Ishikawa (cell line): ENCODE measurements around the gene TYR.

Experiments
- CEBPB ChIP-seq: IDR thresholded peaks from 2 replicates; pipeline ENCODE4 v1.6.1; 2012
- CREB1 ChIP-seq: IDR thresholded peaks from 2 replicates; pipeline ENCODE4 v1.6.1; 2012; ENCODE audit warnings: low read depth
- EGR1 ChIP-seq: IDR thresholded peaks from 2 replicates; pipeline ENCODE4 v1.6.1; 2012
- EP300 ChIP-seq: IDR thresholded peaks from 2 replicates; pipeline ENCODE4 v1.6.1; 2012; ENCODE audit warnings: borderline replicate concordance
- FOXM1 ChIP-seq: IDR thresholded peaks from 2 replicates; pipeline ENCODE4 v1.6.1; 2012; ENCODE audit warnings: low read depth, borderline replicate concordance
- NFIC ChIP-seq: IDR thresholded peaks from 2 replicates; pipeline ENCODE4 v1.6.1; 2012
- RAD21 ChIP-seq: IDR thresholded peaks from 2 replicates; pipeline ENCODE4 v1.6.1; 2012; ENCODE audit warnings: low read depth
- TAF1 ChIP-seq: IDR thresholded peaks from 2 replicates; pipeline ENCODE4 v1.6.1; 2012; ENCODE audit warnings: low read depth, mild to moderate bottlenecking
- TCF12 ChIP-seq: IDR thresholded peaks from 2 replicates; pipeline ENCODE4 v1.6.1; 2012; ENCODE audit warnings: low read depth
- TEAD4 ChIP-seq: IDR thresholded peaks from 2 replicates; pipeline ENCODE4 v1.6.1; 2012
- YY1 ChIP-seq: IDR thresholded peaks from 2 replicates; pipeline ENCODE4 v1.6.1; 2012; ENCODE audit warnings: low read depth
- ZBTB7A ChIP-seq: IDR thresholded peaks from 2 replicates; pipeline ENCODE4 v1.6.1; 2012; ENCODE audit warnings: low read depth
- TF ChIP-seq, protein P1 (sequence below): IDR thresholded peaks from 2 replicates; pipeline ENCODE4 v1.6.1; 2012
- TF ChIP-seq, protein P2 (sequence below): IDR thresholded peaks from 2 replicates; pipeline ENCODE4 v1.6.1; 2012
- TF ChIP-seq, protein P3 (sequence below): IDR thresholded peaks from 2 replicates; pipeline ENCODE4 v1.6.1; 2012; ENCODE audit warnings: low read depth, mild to moderate bottlenecking

The TYR gene

DNA sequence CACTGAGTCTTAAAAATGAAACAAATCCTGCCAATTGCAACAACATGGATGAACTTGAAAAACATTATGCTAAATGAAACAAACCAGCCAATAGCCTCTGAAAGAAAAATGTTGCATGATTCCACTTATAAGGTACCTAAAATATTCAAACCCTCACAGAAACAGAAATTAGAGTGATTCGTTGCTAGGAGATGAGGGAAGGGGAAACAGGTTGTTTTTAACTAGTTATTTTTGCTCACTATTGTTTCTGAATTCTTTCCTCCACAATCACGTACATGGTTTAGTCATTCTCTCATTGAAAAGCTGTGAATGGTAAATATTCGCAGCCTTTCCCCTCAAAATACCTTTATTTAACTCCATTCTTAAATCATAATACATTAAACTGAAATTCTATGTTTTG is 14.0 kb upstream of the TYR start:
- no peak for TF ChIP-seq EP300
- no peak for TF ChIP-seq TCF12
- TF ChIP-seq NFIC: no peak
- TF ChIP-seq, protein P1, sequence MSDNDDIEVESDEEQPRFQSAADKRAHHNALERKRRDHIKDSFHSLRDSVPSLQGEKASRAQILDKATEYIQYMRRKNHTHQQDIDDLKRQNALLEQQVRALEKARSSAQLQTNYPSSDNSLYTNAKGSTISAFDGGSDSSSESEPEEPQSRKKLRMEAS: no peak

DNA sequence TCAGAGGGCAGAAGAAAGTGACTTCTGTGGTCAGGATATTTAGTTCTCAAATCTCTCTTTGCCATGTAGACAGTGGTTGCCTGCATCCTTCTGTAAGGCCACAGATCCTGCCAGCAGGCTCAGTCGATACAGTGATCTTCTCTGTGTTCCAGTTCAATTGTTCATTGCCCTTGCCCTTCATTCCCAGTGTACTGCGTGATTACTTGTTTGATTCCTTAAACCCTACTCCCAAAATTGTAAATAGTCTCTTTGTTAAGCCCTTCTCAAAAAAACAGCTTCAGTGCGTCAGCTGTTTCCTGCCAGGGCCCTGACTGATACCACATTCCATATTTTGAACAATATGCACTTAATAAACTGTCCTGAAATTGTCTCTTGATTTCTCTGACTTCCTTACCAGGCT is 9.3 kb upstream of the TYR start:
- TF ChIP-seq TCF12 (no peak), FOXM1 (no peak), EP300 (no peak)

DNA sequence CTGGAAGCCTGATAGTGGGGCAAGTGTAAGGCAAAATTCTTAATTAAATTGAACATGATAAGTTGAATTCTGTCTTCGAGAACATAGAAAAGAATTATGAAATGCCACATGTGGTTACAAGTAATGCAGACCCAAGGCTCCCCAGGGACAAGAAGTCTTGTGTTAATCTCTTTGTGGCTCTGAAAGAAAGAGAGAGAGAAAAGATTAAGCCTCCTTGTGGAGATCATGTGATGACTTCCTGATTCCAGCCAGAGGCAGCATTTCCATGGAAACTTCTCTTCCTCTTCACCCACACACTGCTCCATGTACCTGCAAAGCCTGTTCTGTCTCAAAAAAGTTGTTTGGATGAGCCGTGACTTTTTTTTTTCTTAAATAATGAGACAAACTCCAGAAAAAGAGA is 1.9 kb upstream of the TYR start:
- TF ChIP-seq, protein P2, sequence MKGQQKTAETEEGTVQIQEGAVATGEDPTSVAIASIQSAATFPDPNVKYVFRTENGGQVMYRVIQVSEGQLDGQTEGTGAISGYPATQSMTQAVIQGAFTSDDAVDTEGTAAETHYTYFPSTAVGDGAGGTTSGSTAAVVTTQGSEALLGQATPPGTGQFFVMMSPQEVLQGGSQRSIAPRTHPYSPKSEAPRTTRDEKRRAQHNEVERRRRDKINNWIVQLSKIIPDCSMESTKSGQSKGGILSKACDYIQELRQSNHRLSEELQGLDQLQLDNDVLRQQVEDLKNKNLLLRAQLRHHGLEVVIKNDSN: no peak
- no peak for TF ChIP-seq TAF1
- TF ChIP-seq EGR1: no peak
- TF ChIP-seq EP300: no peak
- TF ChIP-seq CEBPB: no peak

- TF ChIP-seq, protein P3, sequence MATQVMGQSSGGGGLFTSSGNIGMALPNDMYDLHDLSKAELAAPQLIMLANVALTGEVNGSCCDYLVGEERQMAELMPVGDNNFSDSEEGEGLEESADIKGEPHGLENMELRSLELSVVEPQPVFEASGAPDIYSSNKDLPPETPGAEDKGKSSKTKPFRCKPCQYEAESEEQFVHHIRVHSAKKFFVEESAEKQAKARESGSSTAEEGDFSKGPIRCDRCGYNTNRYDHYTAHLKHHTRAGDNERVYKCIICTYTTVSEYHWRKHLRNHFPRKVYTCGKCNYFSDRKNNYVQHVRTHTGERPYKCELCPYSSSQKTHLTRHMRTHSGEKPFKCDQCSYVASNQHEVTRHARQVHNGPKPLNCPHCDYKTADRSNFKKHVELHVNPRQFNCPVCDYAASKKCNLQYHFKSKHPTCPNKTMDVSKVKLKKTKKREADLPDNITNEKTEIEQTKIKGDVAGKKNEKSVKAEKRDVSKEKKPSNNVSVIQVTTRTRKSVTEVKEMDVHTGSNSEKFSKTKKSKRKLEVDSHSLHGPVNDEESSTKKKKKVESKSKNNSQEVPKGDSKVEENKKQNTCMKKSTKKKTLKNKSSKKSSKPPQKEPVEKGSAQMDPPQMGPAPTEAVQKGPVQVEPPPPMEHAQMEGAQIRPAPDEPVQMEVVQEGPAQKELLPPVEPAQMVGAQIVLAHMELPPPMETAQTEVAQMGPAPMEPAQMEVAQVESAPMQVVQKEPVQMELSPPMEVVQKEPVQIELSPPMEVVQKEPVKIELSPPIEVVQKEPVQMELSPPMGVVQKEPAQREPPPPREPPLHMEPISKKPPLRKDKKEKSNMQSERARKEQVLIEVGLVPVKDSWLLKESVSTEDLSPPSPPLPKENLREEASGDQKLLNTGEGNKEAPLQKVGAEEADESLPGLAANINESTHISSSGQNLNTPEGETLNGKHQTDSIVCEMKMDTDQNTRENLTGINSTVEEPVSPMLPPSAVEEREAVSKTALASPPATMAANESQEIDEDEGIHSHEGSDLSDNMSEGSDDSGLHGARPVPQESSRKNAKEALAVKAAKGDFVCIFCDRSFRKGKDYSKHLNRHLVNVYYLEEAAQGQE: no peak
- TF ChIP-seq, protein P1: no peak
- no peak for TF ChIP-seq TAF1
- TF ChIP-seq EGR1: no peak
- TF ChIP-seq YY1: no peak
- no peak for TF ChIP-seq TCF12
- no peak for TF ChIP-seq ZBTB7A
- TF ChIP-seq CREB1: no peak
- TF ChIP-seq FOXM1: no peak
- no peak for TF ChIP-seq TEAD4
- no peak for TF ChIP-seq NFIC
Measured at GRCh38 chr11:89176938-89177337, 737 bp upstream of the TYR start.

DNA sequence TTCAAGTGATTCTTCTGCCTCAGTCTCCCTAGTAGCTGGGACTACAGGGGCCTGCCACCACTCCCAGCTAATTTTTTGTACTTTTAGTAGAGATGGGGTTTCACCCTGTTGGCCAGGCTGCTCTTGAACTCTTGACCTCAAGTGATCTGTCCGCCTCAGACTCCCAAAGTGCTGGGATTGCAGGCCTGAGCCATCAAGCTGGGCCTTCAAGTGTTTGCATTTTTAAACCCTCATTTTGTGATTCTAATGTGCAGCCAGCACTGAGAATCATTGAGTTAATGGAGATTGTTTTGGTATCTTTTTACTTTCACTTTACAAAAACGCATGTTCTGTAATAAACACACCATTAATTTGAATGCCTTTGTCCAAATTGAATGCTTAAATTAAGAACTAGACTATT is 3.4 kb downstream of the TYR start:
- TF ChIP-seq EGR1 (no peak), EP300 (no peak), FOXM1 (no peak), TCF12 (no peak), TEAD4 (no peak), YY1 (no peak), CREB1 (no peak), ZBTB7A (no peak)
- TF ChIP-seq, protein P3: no peak
- TF ChIP-seq, protein P1: no peak

DNA sequence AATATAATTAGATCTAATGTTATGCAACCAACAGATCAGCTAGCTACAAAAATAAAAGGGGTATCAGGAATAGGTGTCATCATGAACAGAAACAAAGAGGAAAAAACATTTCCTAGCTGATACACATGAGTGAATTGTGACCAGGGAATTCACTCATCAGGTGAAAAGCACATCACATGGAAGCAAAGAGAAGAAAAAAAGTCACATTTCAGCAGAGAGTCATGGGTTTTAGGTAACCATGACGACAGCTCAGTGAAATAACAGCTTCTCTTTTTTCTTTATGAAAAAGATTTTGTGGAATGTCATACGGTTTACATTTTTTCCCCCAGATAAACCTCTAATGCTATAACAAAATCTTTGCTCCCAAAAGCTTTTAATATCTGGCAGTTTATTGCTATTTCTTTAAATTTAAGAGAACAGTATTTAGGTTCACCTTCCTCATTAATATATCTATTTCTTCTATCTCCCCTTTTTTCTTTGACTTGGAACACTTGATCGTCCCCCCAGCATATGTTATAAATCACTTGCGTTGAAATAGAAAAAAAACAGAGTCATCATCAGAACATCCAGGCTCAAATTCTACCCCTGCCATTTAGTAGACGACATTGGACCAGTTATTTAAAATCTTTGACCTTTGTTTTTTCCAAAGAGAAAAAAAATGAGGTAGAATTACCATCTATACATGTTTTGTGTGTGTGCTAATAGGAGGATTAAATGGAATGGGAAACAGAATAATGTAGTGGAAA is 5.3 kb downstream of the TYR start:
- TF ChIP-seq NFIC (no peak), EP300 (no peak), YY1 (no peak), FOXM1 (no peak), TEAD4 (no peak), TAF1 (no peak), ZBTB7A (no peak), EGR1 (no peak), CEBPB (no peak), RAD21 (no peak), TCF12 (no peak), CREB1 (no peak)
- TF ChIP-seq, protein P3: no peak
- TF ChIP-seq, protein P2: no peak
- TF ChIP-seq, protein P1: no peak
